HG03558 (cell line): ENCODE results near the gene MARCHF9.

Experiments used
- ATAC-seq: cut with Tn5 transposase; IDR thresholded peaks from one replicate; pipeline ENCODE4 v1.9.1; 2021; ENCODE audit warnings: moderate number of reproducible peaks; ENCODE audit not compliant: unreplicated experiment; ENCODE audit errors: extremely low read depth

MARCHF9 gene

DNA sequence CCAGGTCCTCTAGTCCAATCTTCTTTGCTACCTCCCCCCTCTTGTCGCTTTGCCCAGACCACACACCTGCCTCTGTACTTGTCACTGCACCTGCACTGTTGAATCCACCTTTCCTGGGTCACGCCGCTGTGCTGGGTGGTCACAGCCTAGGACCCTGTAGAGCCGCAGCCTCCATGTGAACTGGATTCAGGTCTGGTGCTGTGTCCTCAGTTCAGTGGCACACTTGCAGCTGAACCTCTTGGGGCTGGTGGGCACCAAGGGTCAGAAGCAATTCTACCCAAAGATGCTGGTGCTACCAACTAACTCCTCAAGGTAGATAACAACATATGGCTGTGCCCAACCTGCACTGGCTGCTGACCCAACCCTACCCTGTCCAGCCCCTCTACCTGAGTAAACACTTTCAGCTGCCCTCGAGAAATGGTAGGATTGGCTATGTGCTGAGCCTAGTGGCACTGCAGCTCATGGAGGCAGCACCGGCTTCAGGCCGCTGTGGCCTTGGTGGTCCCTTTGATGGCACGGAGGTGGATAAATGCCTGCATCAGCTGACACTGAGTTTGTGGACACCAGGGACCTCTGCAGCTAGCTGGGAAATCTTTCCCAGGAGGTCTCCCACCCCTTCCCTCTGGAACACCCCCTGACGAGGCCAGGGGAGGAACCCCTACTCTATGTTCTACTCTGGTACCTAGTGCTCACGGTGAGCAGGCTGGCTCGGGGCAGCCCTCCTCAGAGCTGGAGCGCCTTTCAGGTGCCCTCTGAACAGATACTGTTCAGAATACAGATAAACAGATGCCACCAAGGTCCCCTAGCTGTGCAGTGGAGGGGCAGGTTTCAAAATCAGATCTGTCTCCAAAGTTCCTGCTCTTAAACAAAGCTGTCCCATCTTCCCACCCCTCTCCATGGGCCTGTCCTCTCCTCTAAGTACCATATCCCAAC is 30.6 kb upstream of the MARCHF9 start:
- ATAC-seq: no peak

DNA sequence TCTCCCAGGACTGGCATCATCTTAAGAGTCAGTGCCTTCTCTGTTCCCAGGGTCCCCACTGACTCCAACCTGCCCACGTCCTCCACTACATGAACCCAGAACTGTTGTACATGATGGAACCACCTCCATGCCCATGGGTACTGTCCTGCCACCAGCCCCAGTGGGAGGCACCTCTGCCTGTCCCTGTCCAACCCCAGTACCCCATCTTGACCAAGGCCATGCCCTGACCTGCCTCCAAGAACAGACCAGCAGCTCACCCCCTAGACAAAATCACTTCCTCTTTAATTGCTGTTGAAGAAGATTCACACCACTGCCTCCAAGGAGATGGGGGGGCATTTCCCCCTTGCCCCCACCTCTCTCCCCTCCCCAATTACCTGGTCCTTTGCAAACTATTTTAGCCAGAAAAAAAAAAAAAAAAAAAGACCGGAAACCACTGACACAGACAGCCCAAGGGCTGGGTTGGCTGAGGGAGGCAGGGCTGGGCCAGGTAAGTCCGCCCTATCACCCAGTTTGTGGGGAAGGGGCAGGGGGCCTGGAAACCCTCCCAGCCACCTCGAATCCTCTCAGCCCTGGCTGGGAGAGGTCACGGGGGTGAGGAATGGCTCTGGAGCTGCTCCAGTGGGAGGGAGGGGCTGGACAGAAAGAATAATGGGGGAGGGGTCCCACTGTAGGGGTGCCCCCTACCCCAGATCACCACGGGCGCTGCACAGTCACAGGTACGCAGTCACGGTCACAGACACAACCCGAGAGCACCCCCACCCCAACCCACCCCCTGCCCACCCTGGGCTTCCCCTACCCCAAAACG is 29.8 kb upstream of the MARCHF9 start:
- no peak for ATAC-seq

DNA sequence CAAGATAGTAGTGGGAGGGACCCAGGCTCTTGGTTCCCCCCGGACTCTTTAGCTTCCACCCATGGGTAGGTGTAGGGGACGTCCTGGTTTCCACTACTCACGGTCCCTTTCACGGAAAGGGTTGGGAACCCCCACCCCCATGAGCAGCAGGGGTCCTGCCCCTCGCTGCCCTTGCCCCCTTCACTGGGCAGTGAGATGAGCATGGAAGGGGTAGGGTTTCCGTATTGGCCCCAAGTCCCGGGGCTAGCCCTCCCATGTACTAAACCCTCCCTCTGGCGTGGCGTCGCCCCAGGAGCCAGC is 29.1 kb upstream of the MARCHF9 start:
- ATAC-seq: no peak

DNA sequence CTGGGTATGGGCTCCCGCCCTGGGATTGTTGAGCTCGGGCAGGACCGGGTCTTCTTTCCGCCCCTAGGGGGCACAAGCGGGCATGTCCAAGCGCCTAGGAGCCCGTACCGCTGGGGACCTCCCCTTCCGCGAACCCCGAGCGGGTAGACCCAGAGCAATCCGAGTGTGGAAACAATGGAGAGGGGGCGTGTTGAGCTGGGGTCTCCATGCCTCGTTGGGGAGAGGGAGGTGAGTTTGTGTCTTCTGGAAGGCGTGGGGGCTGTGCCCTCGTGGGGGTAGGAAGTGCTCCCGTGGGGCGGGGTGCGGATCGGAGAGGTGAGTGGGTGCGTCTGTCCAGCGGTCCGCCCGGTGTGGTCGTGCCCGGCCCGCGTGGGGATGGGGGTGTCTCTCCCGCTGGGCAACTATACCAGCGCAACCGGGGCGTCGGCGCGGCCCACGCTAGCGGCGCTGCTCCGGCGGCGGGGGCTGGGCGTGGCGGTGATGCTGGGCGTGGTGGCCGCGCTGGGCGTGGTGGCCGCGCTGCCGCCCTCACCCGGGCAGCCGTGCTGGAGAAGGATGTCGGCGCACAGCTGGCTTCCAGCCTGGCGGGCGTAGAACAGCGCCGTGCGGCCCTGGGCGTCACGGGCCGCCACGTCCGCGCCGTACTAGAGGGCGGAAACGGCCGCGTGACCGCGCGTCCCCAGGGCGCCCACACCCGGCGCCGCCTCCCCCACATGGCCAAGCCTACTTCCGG is 28.6 kb upstream of the MARCHF9 start:
- no peak for ATAC-seq

DNA sequence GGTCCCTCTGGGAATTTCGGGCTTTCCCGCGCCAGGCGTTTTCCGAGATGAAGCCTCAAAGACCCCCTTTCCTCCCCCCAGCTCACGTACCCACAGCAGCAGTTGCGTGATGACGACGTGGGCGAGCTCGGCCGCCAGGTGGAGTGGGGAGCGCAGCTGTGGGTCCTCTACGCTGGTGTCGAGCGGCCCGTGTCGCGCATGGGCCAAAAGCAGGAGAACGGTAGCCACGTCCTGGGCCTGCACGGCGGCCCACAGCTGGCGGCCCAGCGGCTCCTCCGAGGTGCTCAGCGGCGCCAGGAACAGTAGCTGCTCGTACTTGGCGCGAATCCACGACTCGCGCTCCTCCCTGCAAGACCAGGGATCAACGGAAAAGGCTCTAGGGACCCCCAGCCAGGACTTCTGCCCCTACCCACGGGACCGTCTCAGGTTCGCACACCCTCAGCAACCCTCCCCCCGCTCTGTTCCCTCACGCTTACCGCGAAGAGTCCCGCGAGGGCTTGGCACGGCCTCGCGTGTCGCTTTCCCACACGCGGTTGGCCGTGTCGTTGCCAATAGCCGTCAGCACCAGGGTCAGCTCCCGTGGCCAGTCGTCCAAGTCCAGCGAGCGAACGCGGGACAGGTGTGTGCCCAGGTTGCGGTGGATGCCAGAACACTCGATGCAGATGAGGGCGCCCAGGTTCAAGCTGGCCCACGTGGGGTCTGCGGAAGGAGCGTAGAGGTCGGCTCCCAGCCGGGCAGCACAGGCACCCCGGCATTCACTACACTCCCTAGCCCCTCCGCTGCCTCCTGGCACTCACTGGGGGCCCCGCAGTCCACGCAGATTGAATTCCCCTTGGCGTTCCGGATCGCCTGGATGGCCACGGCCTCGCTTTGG is 27.8 kb upstream of the MARCHF9 start:
- ATAC-seq: no peak

DNA sequence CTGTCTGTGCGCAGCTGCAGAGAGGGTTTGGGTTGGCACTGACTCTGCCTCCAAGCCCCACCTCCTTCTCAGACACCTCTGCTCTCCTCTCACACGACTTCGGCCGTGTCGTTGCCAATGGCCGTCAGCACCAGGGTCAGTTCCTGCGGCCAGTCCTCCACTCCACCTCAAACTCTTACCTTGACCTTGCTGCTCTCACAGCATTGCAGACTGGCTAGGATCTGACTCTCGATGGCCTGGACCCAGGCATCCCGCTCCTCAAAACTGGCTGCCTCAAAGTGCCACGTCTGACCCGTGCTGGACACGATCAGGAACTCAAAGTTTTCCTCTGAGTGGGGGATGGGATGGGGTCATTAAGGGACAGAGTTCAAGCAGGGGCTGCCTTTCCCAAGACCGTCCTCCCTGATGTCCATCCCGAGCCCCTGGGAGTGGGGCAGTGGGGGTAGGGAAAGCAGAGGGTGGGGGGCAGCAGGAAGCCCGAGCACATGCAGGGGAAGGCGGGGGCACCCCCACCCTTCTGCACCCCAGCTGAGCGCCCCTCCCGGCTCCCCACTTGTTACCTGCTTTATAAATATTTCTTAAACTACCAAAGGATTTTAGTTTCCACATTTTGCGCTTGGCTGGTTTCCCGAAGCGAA is 27.0 kb upstream of the MARCHF9 start:
- no peak for ATAC-seq

DNA sequence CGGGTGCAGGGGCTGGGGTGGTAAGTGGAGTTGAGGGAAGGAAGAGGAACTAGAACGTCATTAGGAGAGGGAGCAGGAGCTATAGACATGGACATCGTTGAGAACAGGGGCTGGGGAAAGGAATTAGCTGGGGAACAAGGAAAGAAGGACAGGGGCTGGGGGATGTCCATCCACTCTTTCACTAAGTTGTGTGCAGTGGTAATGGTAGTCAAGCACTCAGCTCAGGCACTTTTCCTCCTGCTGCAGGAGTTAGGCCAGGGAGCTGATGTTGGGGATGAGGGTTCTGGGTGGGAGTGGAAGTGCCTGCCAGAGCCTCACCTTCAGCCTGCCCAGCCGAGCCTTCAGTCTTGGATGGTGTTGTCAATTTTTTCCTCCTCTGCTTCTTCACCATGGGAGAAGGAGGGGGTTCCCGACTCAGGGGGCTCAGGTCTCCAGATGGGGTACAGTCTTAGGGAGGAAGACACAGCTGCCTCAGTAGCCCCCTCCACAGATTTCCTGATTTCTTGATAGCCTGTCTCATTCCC is 25.5 kb upstream of the MARCHF9 start:
- no peak for ATAC-seq

DNA sequence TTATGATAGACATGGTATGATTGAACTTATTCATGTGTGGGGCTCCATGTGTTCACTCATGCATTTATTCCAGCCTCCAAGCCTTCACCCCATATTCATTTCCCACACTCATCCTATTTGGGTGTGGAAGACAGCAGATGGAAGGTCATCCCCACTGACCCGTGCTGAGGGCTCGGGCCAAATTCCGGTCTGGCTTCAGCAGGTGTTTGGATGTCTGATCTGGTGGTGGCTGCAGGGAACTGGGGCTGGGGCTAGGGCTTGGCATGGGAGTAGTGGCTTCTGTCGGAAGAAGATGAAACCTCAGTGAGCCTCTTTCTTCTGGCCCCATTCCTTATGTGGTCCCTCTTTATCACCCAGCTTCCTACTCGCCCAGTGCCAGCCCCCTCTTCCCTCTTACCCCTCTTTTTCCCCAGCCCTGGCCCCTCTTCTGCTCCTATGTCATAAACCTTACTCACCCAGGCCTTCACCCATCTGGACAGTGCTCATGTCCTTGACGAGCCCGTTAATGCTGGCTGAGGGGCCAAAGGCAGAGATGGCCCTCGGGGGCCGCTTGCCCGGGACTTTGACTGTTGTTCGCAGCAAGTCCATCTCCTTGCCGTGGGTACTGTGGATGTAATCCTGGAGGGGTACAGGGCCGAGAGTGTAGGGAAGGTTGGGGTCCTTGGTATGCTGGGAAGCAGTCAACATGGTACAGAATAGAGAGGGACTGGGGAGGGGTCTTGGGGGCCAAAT is 24.4 kb upstream of the MARCHF9 start:
- no peak for ATAC-seq

DNA sequence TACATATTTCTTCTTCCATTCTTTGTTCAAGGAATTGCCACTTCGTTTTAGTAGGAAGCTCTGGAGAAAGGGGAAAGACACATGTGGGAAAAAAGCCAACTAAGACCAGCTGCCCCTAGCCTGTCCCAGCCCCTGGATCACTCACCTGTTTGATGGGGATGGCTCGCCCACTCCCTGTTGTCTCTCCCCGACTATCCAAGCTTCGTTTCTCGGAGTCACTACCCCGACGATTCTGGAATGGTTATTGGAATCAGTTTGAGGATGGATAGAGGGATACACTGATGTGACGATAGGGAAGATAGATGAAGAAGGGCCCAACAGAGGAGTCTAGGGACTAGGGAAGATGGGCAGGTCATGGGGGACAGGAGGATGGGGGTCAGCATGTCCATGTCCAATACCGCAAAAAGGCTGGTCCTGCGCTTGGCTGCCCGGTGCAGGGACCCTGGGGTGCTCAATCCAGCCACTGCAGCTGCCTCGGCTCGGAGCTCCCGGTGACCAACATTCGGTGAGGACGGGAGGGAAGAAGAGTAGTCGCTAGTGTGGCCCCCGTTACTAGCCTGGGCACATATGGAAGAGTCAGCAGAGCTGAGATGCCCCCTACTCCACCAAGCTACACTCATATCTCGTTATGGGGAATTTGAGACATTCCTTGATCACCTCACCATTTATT is 23.4 kb upstream of the MARCHF9 start:
- ATAC-seq: no peak

DNA sequence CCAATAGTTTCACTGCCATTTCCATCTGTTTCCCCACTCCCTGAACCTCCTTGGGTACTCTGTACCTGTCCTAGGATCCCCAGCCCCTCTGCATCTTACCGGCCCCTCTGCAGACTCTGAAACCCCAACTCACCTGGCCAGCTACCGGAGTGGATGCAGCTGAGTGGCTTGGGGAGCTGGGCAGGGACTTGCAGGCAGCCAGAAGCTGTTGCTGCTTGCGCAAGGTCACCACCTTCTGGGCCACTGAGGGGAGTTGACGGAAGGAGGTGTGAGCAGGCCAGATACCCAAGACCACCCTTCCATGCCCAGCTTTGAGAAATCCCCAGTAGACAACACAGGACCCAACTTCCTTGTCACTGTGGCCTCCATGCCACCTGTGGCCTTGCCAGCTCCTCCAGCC is 22.6 kb upstream of the MARCHF9 start:
- no peak for ATAC-seq

DNA sequence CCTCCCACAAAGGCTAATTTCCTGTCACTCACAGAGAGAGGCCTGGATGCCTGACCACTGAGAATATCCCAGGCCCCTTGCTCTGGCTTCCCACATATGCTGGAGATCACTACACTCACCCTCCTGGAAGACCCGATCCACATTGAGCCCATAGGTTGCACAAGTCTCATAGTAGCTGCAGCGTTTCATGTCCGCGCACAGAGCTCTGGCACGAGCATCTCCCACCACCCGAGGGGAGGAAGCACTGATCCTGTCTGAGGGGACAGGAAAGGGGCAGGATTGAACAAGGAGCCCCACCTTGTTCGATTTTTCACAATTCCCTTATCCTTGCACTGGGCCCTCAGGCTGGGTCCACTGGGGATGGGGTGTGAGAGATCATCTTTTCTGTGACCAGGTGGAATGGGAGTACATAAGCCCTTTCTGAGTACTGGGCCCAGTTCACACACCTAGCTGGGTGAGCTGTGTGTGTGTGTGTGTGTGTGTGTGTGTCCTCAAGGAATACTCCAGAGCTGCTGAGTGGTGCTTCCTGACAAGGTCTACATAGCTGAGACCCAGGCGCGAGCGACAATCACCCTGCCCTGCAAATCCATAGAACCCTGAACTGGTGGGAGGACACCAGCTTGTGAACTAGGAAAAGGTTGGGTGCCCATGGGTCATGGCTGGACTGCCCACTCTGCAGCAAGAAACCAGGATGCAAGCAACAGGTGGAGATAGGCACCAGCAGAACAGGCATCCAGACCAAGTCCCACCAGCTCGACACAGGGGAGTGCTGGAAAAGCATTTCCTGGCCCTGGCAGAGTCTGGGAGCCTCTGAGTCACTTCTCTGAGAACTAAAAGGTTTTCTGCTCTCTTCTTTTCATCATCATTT is 21.9 kb upstream of the MARCHF9 start:
- no peak for ATAC-seq

DNA sequence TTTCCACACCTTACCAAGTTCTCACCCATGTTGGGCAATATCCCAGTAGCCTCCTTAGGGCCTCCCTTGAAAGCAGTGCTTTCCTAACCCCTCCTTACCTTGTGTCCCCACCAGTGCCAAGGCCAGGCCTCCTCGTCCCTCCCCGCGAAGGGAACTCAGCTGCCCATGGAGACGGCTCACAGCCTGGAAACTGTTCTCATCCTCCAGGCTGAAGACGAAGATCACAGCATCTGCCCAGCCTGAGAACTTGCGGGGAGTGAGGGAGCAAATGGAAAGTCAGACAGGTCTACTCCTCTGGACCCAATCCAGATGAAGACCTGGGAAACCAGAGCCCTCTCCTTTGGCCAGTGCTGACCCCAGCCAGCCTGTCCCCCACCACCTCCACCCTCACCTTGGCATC is 21.0 kb upstream of the MARCHF9 start:
- no peak for ATAC-seq

DNA sequence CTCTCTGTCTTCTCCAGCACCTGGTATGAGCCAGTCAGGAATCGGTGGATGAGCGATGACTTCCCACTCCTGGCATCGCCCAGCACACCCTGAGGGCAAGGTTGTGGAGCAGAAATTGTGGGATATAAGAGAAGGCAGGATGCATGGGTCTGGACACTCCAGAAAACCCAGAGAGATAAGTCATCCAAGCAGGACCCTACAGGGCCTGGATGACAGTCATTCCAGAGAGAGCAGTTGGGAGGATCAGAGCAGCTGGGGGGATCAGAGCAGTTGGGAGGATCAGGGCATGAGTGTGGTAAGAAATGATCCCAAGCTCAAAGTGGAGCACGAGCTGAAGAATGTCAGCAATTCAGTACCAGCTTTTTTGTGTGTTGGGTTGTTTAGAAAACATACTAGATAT is 20.3 kb upstream of the MARCHF9 start:
- ATAC-seq: no peak

DNA sequence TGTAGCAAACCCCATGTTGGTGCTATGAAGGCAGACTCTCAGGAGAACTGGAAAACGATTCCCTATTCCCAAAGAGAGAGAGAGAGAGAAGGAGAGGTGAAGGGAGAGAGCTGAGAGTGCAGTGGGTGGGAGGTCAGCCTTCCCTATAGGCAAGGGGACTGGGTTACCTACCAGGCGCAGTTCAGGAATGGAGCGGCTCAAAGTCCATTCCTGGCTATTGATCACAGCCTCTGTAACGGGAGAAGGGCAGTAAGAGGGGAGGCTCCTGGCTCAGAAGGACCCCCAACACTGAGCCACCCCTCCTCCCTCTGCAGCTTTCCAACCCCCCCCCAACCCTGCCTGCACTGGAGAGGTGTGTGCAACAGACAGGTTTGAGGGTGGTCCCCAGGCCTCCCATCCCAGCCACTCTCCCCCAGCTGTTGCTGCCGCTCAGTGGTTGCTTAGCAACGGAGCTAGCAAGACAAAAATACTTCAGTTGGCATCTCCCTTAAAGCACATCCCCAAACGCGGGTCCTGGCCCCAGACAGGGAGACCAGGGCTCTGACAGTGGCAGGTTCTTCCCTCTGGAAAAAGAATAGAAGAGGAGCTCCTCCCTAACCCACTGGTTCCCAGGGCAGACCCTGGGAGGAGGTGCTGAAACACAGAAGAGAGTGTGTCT is 19.6 kb upstream of the MARCHF9 start:
- no peak for ATAC-seq

DNA sequence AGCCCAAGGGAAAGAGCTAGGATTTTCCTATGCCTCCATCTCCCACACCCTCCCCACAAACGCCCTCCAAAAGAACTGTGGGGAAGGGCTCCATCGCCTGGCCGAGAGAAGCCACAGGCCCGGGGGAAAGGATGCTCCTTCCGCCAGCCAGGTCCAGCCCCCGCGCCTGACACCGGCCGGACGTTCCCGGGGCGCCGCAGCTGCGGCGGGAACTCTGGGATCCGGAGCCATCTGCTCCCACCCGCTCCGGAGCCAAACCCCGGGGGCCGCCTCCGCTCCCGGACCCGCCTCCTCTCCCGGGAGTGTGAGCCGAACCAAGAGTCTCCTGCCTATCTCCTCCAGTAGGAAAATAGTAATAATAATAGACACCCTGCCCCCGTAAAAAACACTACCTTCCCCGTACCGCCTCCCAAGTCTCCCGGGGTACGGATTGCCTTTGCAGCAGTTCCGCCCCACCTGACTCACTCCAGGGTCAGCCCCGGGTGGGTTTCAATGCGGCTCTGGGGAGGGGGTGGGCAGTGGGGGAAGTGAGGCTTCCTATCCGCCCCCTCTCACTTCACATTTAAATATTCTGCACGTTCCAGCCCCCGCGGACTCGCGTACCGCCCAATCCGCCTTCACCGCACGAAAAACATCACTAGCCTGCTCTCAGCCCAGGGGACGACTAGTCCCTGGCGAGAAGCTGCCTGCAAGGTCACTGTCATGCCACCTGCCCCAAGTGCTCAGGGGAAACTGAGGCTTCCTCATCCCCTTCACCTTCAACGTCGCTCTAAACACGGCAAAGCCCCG is 18.8 kb upstream of the MARCHF9 start:
- ATAC-seq: no peak
